Lower leg skin (tissue), 4 donors: ENCODE results near the gene TEN1. TPM values are rescaled to one million over a fixed set of nuclear protein-coding genes. Genes with fewer than 3 reads are reported as not detected.

Source experiments
- DNase-seq, 2 donors: peaks; one replicate each; pipeline ENCODE4 v3.0.0-alpha.2; 2019; ENCODE audit warnings: low spot score in 2 of 2
- H3K4me3 ChIP-seq: fragments of 200-600 bp; sonication (generic); 2 replicates; pipeline ENCODE4 v1.5.1; 2017; ENCODE audit warnings: mild to moderate bottlenecking, low read depth; ENCODE audit not compliant: poor library complexity, severe bottlenecking
- CTCF ChIP-seq, 3 donors: fragments of 450-650 bp; IDR thresholded peaks; one replicate each; pipeline ENCODE4 v1.5.1; 2016; ENCODE audit warnings: antibody characterized with exemption in 3 of 3, mild to moderate bottlenecking in 3 of 3, moderate library complexity in 2 of 3
- POLR2A ChIP-seq, 2 donors: fragments of 450-650 bp; IDR thresholded peaks; one replicate each; pipeline ENCODE4 v1.6.1; 2016 to 2017; ENCODE audit warnings: antibody characterized with exemption in 2 of 2, mild to moderate bottlenecking in 1 of 2, moderate library complexity in 1 of 2
- WGBS, 2 donors: methylation state at CpG; one replicate each; pipeline ENCODE4 v1.1.5; 2018; 5-methylcytosine and 5-hydroxymethylcytosine counted together
- intact Hi-C: fragments of 100-400 bp; cut with DNase I; formaldehyde crosslinking; loops from one replicate; pipeline ENCODE4 v1.15.0; 2023; ENCODE audit warnings: low total_unique reads
- total RNA-seq, 4 donors: library from RNA; depleted of rRNA; stranded (reverse); fragments of >200 nt; gene quantifications; one replicate each; pipeline ENCODE4 v1.1.0, GENCODE V29; 2016

Gene TEN1
- total RNA-seq, 4 donors from 2014 or later: 43.7 to 57.9 (median 49.7) TPM

DNA sequence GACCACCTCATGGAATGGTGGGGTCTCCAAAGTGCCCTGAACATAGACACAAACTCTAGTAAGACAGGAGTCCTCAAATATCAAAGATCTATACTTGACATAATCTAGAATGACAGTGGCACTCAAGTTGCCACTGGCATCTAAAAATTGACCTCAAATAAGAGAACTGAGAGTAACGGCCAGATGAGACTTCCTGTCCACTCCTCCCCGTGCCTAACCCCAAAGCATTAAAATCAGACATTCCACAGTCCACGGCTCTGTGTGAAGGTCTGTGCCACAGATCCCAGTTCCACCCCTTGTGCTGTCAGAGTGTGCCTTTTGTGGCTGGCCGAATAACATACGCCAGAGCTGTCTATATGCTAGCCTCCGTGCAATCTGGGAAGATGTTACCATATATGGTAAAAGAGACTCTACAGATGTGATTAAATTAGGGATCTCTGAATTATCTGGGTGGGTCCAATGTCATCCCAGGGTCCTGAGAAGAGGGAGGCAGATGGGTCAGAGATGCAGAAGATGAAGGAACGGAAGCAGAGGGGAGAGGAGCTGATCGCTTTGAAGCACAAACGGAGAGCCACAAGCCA is 69.1 kb downstream of the TEN1 start:
- intact Hi-C loops: no loop called here
- no peak for TF ChIP-seq POLR2A (IDR thresholded peaks at IDR 0.05)
- H3K4me3 ChIP-seq: no peak overlapping the region

GRCh38 chr17:76048711-76049110 is 69.7 kb downstream of the TEN1 start:
- WGBS, 2 donors: 72 to 79% methylated on average over 9 of the region's 9 CpGs
- H3K4me3 ChIP-seq: no peak overlapping the region
- intact Hi-C loops: no loop called here
- no peak for DNase-seq
- TF ChIP-seq POLR2A (IDR thresholded peaks at IDR 0.05) (no peak), CTCF (IDR thresholded peaks at IDR 0.05) (no peak)

More for the DNA sequence above, 69.1 kb downstream of the TEN1 start:
- WGBS, 2 donors: 76 to 87% methylated on average over 9 of the region's 9 CpGs
- no peak for DNase-seq

GRCh38 chr17:76049239-76049638 is 70.2 kb downstream of the TEN1 start:
- intact Hi-C loops: no loop called here
- WGBS, 2 donors: 77 to 86% methylated on average over 3 of the region's 3 CpGs

DNA sequence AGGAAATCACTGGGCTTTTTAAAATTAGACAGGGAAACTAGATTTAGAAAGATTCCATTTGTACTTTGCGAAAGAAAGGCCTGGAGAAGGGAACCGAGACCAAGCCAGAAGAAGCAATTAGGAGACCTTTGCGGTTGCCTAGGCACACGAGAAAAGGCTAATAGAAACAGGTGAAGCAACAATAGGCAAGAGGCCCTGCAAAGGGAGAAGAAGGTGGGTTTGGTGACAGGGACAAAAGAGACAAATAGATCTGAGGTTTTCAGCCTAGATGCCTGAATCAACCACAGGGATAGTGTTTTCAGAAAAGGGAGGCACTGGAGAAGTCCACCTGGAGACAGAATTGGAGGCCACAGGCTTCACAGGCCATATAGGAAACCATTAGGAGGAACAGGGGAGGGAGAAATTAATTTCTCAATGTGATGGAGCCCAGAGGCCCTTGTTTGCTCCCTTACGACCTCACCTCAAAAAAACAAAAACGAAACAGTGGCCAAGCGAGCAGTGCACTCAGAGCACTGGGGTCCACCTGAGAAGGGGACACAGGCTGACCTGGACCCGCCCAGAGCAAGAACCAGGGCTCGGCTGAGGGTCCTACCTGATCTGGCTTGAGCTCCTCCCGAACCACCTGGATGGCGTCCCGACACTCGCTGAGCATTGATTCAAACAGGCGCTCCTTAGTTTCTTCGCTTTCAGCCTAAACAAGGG is 70.9 kb downstream of the TEN1 start:
- intact Hi-C loops: no loop called here
- 87 to 88% methylated on average over 15 of the region's 15 CpGs for WGBS, 2 donors
- TF ChIP-seq POLR2A (IDR thresholded peaks at IDR 0.05) (no peak), CTCF (IDR thresholded peaks at IDR 0.05) (no peak)
- H3K4me3 ChIP-seq: no peak overlapping the region
- DNase-seq: no peak

More at GRCh38 chr17:76049239-76049638, 70.2 kb downstream of the TEN1 start:
- no peak for TF ChIP-seq CTCF (IDR thresholded peaks at IDR 0.05)
- no peak for TF ChIP-seq POLR2A (IDR thresholded peaks at IDR 0.05)
- DNase-seq: no peak
- H3K4me3 ChIP-seq: no peak overlapping the region

Other genes starting within 250 kb of the TEN1 start
- gene GALK1, start 214.0 kb upstream of the TEN1 start, total RNA-seq: 10 to 100 TPM; 20.6 to 31.0 (median 28.9) TPM
- gene UNK, start 194.4 kb upstream of the TEN1 start, total RNA-seq: 10 to 100 TPM; 26.5 to 42.5 (median 31.9) TPM
- gene UNC13D, start 134.8 kb upstream of the TEN1 start, total RNA-seq: 1 to 10 TPM; 5.0 to 9.1 (median 7.6) TPM
- gene WBP2, start 123.9 kb upstream of the TEN1 start, total RNA-seq: 100 to 1,000 TPM in 2 of 4 donors, 10 to 100 TPM in 2; 74.2 to 149 (median 93.8) TPM
- 10 to 100 TPM; 33.2 to 62.5 (median 41.5) TPM for gene TRIM47, start 100.7 kb upstream of the TEN1 start, total RNA-seq
- gene TRIM65, start 82.3 kb upstream of the TEN1 start, total RNA-seq: 10 to 100 TPM; 23.1 to 36.3 (median 32.2) TPM
- 10 to 100 TPM; 36.5 to 64.7 (median 49.0) TPM for gene MRPL38, start 74.4 kb upstream of the TEN1 start, total RNA-seq
- gene FBF1, start 38.2 kb upstream of the TEN1 start, total RNA-seq: 10 to 100 TPM; 20.4 to 23.8 (median 22.4) TPM
- gene ACOX1, start 74 bp upstream of the TEN1 start, total RNA-seq: 100 to 1,000 TPM in 1 of 4 donors, 10 to 100 TPM in 3; 71.2 to 102 (median 81.3) TPM
- 1 to 10 TPM; 2.7 to 8.4 (median 4.5) TPM for gene CDK3, start 21.6 kb downstream of the TEN1 start, total RNA-seq
- 100 to 1,000 TPM; 285 to 514 (median 315) TPM for gene EVPL, start 48.1 kb downstream of the TEN1 start, total RNA-seq
- gene SRP68, start 93.3 kb downstream of the TEN1 start, total RNA-seq: 10 to 100 TPM; 67.2 to 76.5 (median 72.3) TPM
- under 1 TPM in 2 of 4 donors, not detected in 2; 0.17 to 0.97 TPM for gene GALR2, start 95.5 kb downstream of the TEN1 start, total RNA-seq
- not detected for gene ZACN, start 99.9 kb downstream of the TEN1 start, total RNA-seq
- 10 to 100 TPM; 52.5 to 78.4 (median 72.3) TPM for gene EXOC7, start 124.5 kb downstream of the TEN1 start, total RNA-seq
- 1 to 10 TPM; 1.2 to 2.4 (median 1.8) TPM for gene FOXJ1, start 162.0 kb downstream of the TEN1 start, total RNA-seq